Lung (tissue), 12 donors: Measurements from ENCODE around the gene CDRT4. TPM values are rescaled to one million over a fixed set of nuclear protein-coding genes. Genes with fewer than 3 reads are reported as not detected.

Source experiments
- ATAC-seq: fragments of 200-7000 bp; cut with Tn5 transposase; one replicate; pipeline ENCODE4 v1.9.1; 2020; ENCODE audit warnings: moderate number of reproducible peaks; ENCODE audit not compliant: insufficient read depth, low FRiP score
- DNase-seq, 3 donors: peaks; one replicate each; pipeline ENCODE4 v3.0.0-alpha.2; 2013 to 2017
- H3K27ac ChIP-seq, 2 donors: one replicate each; pipeline ENCODE4 v1.5.1; 2013; ENCODE audit warnings: mild to moderate bottlenecking in 2 of 2, moderate library complexity in 2 of 2, control low read depth in 1 of 2, inconsistent platforms in 1 of 2, low read depth in 1 of 2, low read length in 1 of 2
- H3K27me3 ChIP-seq, 3 donors: one replicate each; pipeline ENCODE4 v1.5.1; 2013; ENCODE audit warnings: low read length in 2 of 3; ENCODE audit not compliant: control insufficient read depth in 3 of 3, insufficient read depth in 3 of 3
- H3K36me3 ChIP-seq, 4 donors: one replicate each; pipeline ENCODE4 v1.5.1; 2013; ENCODE audit warnings: low read length in 4 of 4, mild to moderate bottlenecking in 1 of 4, moderate library complexity in 1 of 4; ENCODE audit not compliant: control insufficient read depth in 4 of 4, insufficient read depth in 4 of 4
- H3K4me1 ChIP-seq, 5 donors: one replicate each; pipeline ENCODE4 v1.5.1; 2013; ENCODE audit warnings: low read length in 5 of 5, mild to moderate bottlenecking in 2 of 5, moderate library complexity in 1 of 5; ENCODE audit not compliant: control insufficient read depth in 5 of 5, insufficient read depth in 5 of 5
- H3K4me3 ChIP-seq: one replicate; pipeline ENCODE4 v1.5.1; 2013; ENCODE audit warnings: mild to moderate bottlenecking, control low read depth, moderate library complexity
- H3K9ac ChIP-seq, 2 donors: one replicate each; pipeline ENCODE4 v1.5.1; 2013; ENCODE audit warnings: low read length in 2 of 2, control low read depth in 1 of 2; ENCODE audit not compliant: insufficient read depth in 1 of 2
- H3K9me3 ChIP-seq, 4 donors: one replicate each; pipeline ENCODE4 v1.5.1; 2013; ENCODE audit warnings: low read length in 3 of 4, mild to moderate bottlenecking in 1 of 4, moderate library complexity in 1 of 4; ENCODE audit not compliant: control insufficient read depth in 4 of 4, insufficient read depth in 3 of 4
- whole genome bisulfite sequencing, 2 donors: extraction: QIAGEN DNeasy Blood & Tissue Kit; methylation state at CpG; one replicate each; pipeline ENCODE4 v1.1.7; 2013; 5-methylcytosine and 5-hydroxymethylcytosine counted together
- polyA plus RNA-seq, 2 donors: library from polyadenylated mRNA; stranded (reverse); fragments of 200-250 nt; gene quantifications; one replicate each; pipeline ENCODE4 v1.2.1, GENCODE V29; 2013
- total RNA-seq, 2 donors: library from RNA; depleted of rRNA in 1 of 2; stranded (reverse); fragments of >200 nt in 1 of 2; gene quantifications; one replicate each; pipeline ENCODE4 v1.2.1, GENCODE V29; 2014 to 2021
- TF ChIP-seq, protein P1 (sequence below): IDR thresholded peaks from 2 replicates; pipeline ENCODE4 v1.5.1; 2012; ENCODE audit warnings: mild to moderate bottlenecking; ENCODE audit errors: control extremely low read depth, extremely low read depth
- donor health status: control.
- donor health status: control.
- donor health status: Bipolar disorder and iron deficiency.
- donor health status: healthy.
- donor health status: DM: yes; HTN: yes; CAD: no.

CDRT4 gene
- total and polyA plus RNA-seq, 4 donors, result 0.48 to 8.7 (median 8.6) TPM

DNA sequence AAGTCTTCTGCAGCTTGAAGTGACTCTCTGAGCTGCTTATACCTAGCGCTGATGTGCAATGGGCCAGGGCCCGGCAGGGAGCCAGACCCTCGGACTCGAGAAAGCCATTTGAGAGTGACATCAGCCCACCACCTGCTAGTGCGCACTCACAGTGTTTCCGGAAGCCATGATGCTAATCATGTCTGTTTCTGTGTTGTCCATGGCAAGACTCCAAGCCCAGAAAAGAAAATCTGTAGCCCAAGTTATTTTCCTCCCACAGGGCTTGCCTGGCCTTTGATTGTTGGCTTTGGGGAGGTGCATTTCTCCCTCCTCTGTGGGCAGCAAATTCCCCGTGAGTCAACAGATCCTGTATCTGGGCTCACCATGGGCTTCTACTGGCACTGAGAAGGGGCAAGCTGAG, 1.8 kb upstream of the CDRT4 start:
- no peak for ATAC-seq
- Histone ChIP-seq H3K27me3 (no peaks in the 10 kb centered on the region), H3K9me3 (peaks cover 0 to 2% (median 0%) of the 10 kb centered on the region in 4 donors), H3K36me3 (no peaks in the 10 kb centered on the region), H3K9ac (no peak overlapping the region), H3K4me1 (peaks cover 0 to 16% (median 10%) of the 10 kb centered on the region in 5 donors), H3K27ac (no peak overlapping the region), H3K4me3 (no peak overlapping the region)
- TF ChIP-seq, protein P1, sequence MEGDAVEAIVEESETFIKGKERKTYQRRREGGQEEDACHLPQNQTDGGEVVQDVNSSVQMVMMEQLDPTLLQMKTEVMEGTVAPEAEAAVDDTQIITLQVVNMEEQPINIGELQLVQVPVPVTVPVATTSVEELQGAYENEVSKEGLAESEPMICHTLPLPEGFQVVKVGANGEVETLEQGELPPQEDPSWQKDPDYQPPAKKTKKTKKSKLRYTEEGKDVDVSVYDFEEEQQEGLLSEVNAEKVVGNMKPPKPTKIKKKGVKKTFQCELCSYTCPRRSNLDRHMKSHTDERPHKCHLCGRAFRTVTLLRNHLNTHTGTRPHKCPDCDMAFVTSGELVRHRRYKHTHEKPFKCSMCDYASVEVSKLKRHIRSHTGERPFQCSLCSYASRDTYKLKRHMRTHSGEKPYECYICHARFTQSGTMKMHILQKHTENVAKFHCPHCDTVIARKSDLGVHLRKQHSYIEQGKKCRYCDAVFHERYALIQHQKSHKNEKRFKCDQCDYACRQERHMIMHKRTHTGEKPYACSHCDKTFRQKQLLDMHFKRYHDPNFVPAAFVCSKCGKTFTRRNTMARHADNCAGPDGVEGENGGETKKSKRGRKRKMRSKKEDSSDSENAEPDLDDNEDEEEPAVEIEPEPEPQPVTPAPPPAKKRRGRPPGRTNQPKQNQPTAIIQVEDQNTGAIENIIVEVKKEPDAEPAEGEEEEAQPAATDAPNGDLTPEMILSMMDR, result no peak
- WGBS, 2 donors, result 90 to 95% methylated on average over 7 of the region's 7 CpGs
- no peak for DNase-seq

DNA sequence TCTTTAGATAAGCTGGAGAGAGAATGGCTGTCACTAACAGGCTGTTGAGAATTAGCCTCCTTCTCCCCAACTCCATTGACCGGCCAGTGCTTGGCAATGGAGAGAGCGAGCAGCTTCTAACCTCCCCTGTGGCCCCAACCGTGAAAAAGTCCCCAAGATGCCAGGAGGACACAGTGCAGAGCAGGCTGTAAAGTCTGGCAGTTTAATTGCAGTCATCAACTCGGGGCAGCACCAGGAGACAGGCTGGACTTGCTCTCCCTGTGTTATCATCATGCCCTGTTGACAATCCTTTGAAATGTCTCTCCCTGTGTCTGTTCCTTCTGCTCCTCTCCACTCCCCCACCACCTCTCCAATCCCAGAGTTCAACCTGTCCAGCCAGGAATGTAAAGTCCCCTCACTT, 705 bp upstream of the CDRT4 start:
- TF ChIP-seq, protein P1, result no peak
- DNase-seq, result no peak
- peaks cover 0 to 2% (median 0%) of the 10 kb centered on the region in 4 donors for H3K9me3 ChIP-seq

DNA sequence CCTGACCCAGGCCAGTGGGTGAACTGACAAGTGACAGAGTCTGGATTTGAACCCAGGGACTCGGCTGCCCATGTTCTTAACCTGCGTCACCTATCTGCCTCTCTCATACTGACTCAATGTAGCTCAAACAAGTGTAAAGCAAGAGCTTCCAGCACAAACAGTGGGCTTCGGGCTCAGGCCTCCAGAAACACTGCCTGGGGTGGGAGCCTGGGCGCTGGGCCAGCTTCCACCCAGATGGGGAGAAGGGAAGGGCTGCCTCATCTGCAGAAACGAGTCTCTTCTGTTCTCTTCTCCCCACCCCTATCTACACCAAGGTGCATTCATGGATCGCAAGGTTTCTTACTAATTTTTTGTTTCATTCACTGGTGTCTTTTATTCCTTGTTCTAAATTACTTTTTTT, 1.3 kb downstream of the CDRT4 start:
- H3K4me1 ChIP-seq, result peaks cover 4 to 25% (median 24%) of the 10 kb centered on the region in 5 donors
- H3K36me3 ChIP-seq, result no peaks in the 10 kb centered on the region
- H3K4me3 ChIP-seq, result no peak overlapping the region
- no peak overlapping the region for H3K27ac ChIP-seq
- no peak overlapping the region for H3K9ac ChIP-seq
- DNase-seq (peak in 2 of 3 donors; percentile 33 to 47), ATAC-seq (no peak)
- peaks cover 0 to 2% (median 0%) of the 10 kb centered on the region in 4 donors for H3K9me3 ChIP-seq
- TF ChIP-seq, protein P1, result no peak
- WGBS, 2 donors, result 78 to 89% methylated on average over 6 of the region's 6 CpGs
- H3K27me3 ChIP-seq, result no peaks in the 10 kb centered on the region

More for the DNA sequence above, 705 bp upstream of the CDRT4 start:
- 55 to 59% methylated on average over 4 of the region's 4 CpGs for WGBS, 2 donors
- peaks cover under 1 to 22% (median 18%) of the 10 kb centered on the region in 5 donors for H3K4me1 ChIP-seq
- no peaks in the 10 kb centered on the region for H3K27me3 ChIP-seq
- no peaks in the 10 kb centered on the region for H3K36me3 ChIP-seq
- H3K4me3 ChIP-seq, result no peak overlapping the region
- ATAC-seq, result no peak
- no peak overlapping the region for H3K9ac ChIP-seq
- no peak overlapping the region for H3K27ac ChIP-seq
